Measurements from ENCODE around the gene DMGDH. TPM values are rescaled to one million over a fixed set of nuclear protein-coding genes. Genes with fewer than 3 reads are reported as not detected.
A peak's percentile ranks its signal among the peaks of the same experiment; 100 is the strongest.

DMGDH gene
- total RNA-seq, 1 donor from 2014 or later = 0.75 TPM

GRCh38 chr5:79005151-79005550 is 64.3 kb downstream of the DMGDH start:
- no peak for DNase-seq (ENCODE audit: low spot score in 2 of 2)
- Histone ChIP-seq H3K9me3 (no peaks in the 10 kb centered on the region), H3K4me1 (peaks cover 0 to 6% of the 10 kb centered on the region in 2 donors), H3K4me3 (no peak overlapping the region), H3K27ac (no peak overlapping the region), H3K36me3 (no peaks in the 10 kb centered on the region), H3K27me3 (no peaks in the 10 kb centered on the region)
- intact Hi-C loops (cut with DNase I) = no loop called here
- no peak for TF ChIP-seq CTCF (IDR thresholded peaks at IDR 0.05)

GRCh38 chr5:79002374-79002773 is 67.1 kb downstream of the DMGDH start:
- Histone ChIP-seq H3K27ac (peak overlapping the region; percentile 28 to 41), H3K4me1 (peaks cover 0 to 6% of the 10 kb centered on the region in 2 donors), H3K36me3 (no peaks in the 10 kb centered on the region), H3K27me3 (no peaks in the 10 kb centered on the region), H3K4me3 (no peak overlapping the region), H3K9me3 (no peaks in the 10 kb centered on the region)
- intact Hi-C loops (cut with DNase I) = no loop called here
- DNase-seq (ENCODE audit: low spot score in 2 of 2) = no peak
- TF ChIP-seq CTCF (IDR thresholded peaks at IDR 0.05) = no peak

GRCh38 chr5:79001471-79001870 is 68.0 kb downstream of the DMGDH start:
- no peaks in the 10 kb centered on the region for H3K9me3 ChIP-seq
- DNase-seq (ENCODE audit: low spot score in 2 of 2) = no peak
- peaks cover 0 to 6% of the 10 kb centered on the region in 2 donors for H3K4me1 ChIP-seq
- H3K36me3 ChIP-seq = no peaks in the 10 kb centered on the region
- TF ChIP-seq CTCF (IDR thresholded peaks at IDR 0.05) = no peak
- no peak overlapping the region for H3K4me3 ChIP-seq
- H3K27me3 ChIP-seq = no peaks in the 10 kb centered on the region
- intact Hi-C loops (cut with DNase I) = no loop called here
- H3K27ac ChIP-seq = peak overlapping the region; percentile 28 to 41

- intact Hi-C loops (cut with DNase I) = no loop called here
- no peak for TF ChIP-seq CTCF (IDR thresholded peaks at IDR 0.05)
- Histone ChIP-seq H3K36me3 (no peaks in the 10 kb centered on the region), H3K27me3 (no peaks in the 10 kb centered on the region), H3K27ac (no peak overlapping the region), H3K9me3 (no peaks in the 10 kb centered on the region), H3K4me3 (no peak overlapping the region), H3K4me1 (peaks cover 0 to 6% of the 10 kb centered on the region in 2 donors)
- no peak for DNase-seq (ENCODE audit: low spot score in 2 of 2)
Measured at GRCh38 chr5:78997090-78997489, 72.4 kb downstream of the DMGDH start.

GRCh38 chr5:78995521-78996007 is 73.9 kb downstream of the DMGDH start:
- Histone ChIP-seq H3K4me3 (no peak overlapping the region), H3K36me3 (no peaks in the 10 kb centered on the region), H3K27ac (no peak overlapping the region), H3K4me1 (no peaks in the 10 kb centered on the region), H3K9me3 (no peaks in the 10 kb centered on the region), H3K27me3 (no peaks in the 10 kb centered on the region)
- DNase-seq (ENCODE audit: low spot score in 2 of 2) = no peak
- intact Hi-C loops (cut with DNase I) = no loop called here
- no peak for TF ChIP-seq CTCF (IDR thresholded peaks at IDR 0.05)

- DNase-seq (ENCODE audit: low spot score in 2 of 2) = no peak
- Histone ChIP-seq H3K36me3 (no peaks in the 10 kb centered on the region), H3K4me1 (no peaks in the 10 kb centered on the region), H3K4me3 (no peak overlapping the region), H3K27me3 (no peaks in the 10 kb centered on the region), H3K9me3 (no peaks in the 10 kb centered on the region), H3K27ac (no peak overlapping the region)
- no peak for TF ChIP-seq CTCF (IDR thresholded peaks at IDR 0.05)
- intact Hi-C loops (cut with DNase I) = no loop called here
Measured at GRCh38 chr5:78993165-78993564, 76.3 kb downstream of the DMGDH start.
